HEK293 (cell line): ENCODE data around the gene HDDC3.

Experiments used
- BCL11B ChIP-seq: fragments of 450-650 bp; formaldehyde crosslinking; IDR thresholded peaks from 2 replicates; pipeline ENCODE4 v1.5.1; 2016; ENCODE audit warnings: low read depth, missing biosample characterization, missing genetic modification characterization
- IKZF3 ChIP-seq: fragments of 450-650 bp; IDR thresholded peaks from 2 replicates; pipeline ENCODE4 v1.5.0; 2018; ENCODE audit warnings: missing biosample characterization, mild to moderate bottlenecking, missing genetic modification characterization, moderate library complexity
- MYNN ChIP-seq: fragments of 450-650 bp; formaldehyde crosslinking; IDR thresholded peaks from 2 replicates; pipeline ENCODE4 v1.5.1; 2016; ENCODE audit warnings: missing biosample characterization, missing genetic modification characterization, borderline replicate concordance
- OVOL3 ChIP-seq: fragments of 450-650 bp; formaldehyde crosslinking; IDR thresholded peaks from 2 replicates; pipeline ENCODE4 v1.5.1; 2016; ENCODE audit warnings: missing biosample characterization, missing genetic modification characterization
- REPIN1 ChIP-seq: fragments of 450-650 bp; formaldehyde crosslinking; IDR thresholded peaks from 2 replicates; pipeline ENCODE4 v1.5.1; 2017; ENCODE audit warnings: missing biosample characterization, missing genetic modification characterization, low read depth
- SCRT1 ChIP-seq: fragments of 450-650 bp; formaldehyde crosslinking; IDR thresholded peaks from 2 replicates; pipeline ENCODE4 v1.5.1; 2016; ENCODE audit warnings: missing biosample characterization, missing genetic modification characterization, borderline replicate concordance
- SP7 ChIP-seq: fragments of 450-650 bp; formaldehyde crosslinking; IDR thresholded peaks from 2 replicates; pipeline ENCODE4 v1.5.1; 2016; ENCODE audit warnings: missing biosample characterization, missing genetic modification characterization
- ZBTB17 ChIP-seq: fragments of 450-650 bp; formaldehyde crosslinking; IDR thresholded peaks from 2 replicates; pipeline ENCODE4 v1.5.1; 2016; ENCODE audit warnings: missing biosample characterization, missing genetic modification characterization
- ZBTB7A ChIP-seq: fragments of 450-650 bp; formaldehyde crosslinking; IDR thresholded peaks from 2 replicates; pipeline ENCODE4 v1.5.1; 2016; ENCODE audit warnings: low read depth, missing biosample characterization, missing genetic modification characterization
- ZEB2 ChIP-seq: fragments of 450-650 bp; formaldehyde crosslinking; IDR thresholded peaks from 2 replicates; pipeline ENCODE4 v1.5.1; 2016; ENCODE audit warnings: missing biosample characterization, missing genetic modification characterization
- ZNF10 ChIP-seq: fragments of 450-650 bp; formaldehyde crosslinking; IDR thresholded peaks from 2 replicates; pipeline ENCODE4 v1.5.1; 2017; ENCODE audit warnings: missing biosample characterization, missing genetic modification characterization
- ZNF223 ChIP-seq: fragments of 450-650 bp; formaldehyde crosslinking; IDR thresholded peaks from 2 replicates; pipeline ENCODE4 v1.5.1; 2016; ENCODE audit warnings: missing biosample characterization, missing genetic modification characterization
- ZNF366 ChIP-seq: fragments of 450-650 bp; formaldehyde crosslinking; conservative IDR thresholded peaks from 2 replicates; pipeline ENCODE4 v1.5.1; 2016; ENCODE audit warnings: missing biosample characterization, missing genetic modification characterization
- ZNF394 ChIP-seq: fragments of 450-650 bp; formaldehyde crosslinking; IDR thresholded peaks from 2 replicates; pipeline ENCODE4 v1.5.1; 2016; ENCODE audit warnings: missing biosample characterization, missing genetic modification characterization, mild to moderate bottlenecking, moderate library complexity, borderline replicate concordance
- ZNF529 ChIP-seq: fragments of 450-650 bp; formaldehyde crosslinking; IDR thresholded peaks from 2 replicates; pipeline ENCODE4 v1.5.1; 2017; ENCODE audit warnings: missing genetic modification characterization, missing biosample characterization; ENCODE audit not compliant: insufficient replicate concordance
- ZNF555 ChIP-seq: fragments of 450-650 bp; formaldehyde crosslinking; conservative IDR thresholded peaks from 2 replicates; pipeline ENCODE4 v1.5.1; 2017; ENCODE audit warnings: missing biosample characterization, mild to moderate bottlenecking, missing genetic modification characterization, inconsistent platforms
- ZNF558 ChIP-seq: fragments of 450-650 bp; formaldehyde crosslinking; IDR thresholded peaks from 2 replicates; pipeline ENCODE4 v1.5.1; 2016; ENCODE audit warnings: missing biosample characterization, missing genetic modification characterization
- ZNF585B ChIP-seq: fragments of 450-650 bp; formaldehyde crosslinking; IDR thresholded peaks from 2 replicates; pipeline ENCODE4 v1.5.1; 2016; ENCODE audit warnings: missing biosample characterization, missing genetic modification characterization
- ZNF623 ChIP-seq: fragments of 450-650 bp; formaldehyde crosslinking; IDR thresholded peaks from 2 replicates; pipeline ENCODE4 v1.5.1; 2016; ENCODE audit warnings: missing biosample characterization, missing genetic modification characterization
- ZNF660 ChIP-seq: fragments of 450-650 bp; IDR thresholded peaks from 2 replicates; pipeline ENCODE4 v1.5.1; 2018; ENCODE audit warnings: missing biosample characterization, mild to moderate bottlenecking, missing genetic modification characterization
- ZNF707 ChIP-seq: fragments of 450-650 bp; formaldehyde crosslinking; IDR thresholded peaks from 2 replicates; pipeline ENCODE4 v1.5.1; 2016; ENCODE audit warnings: missing biosample characterization, missing genetic modification characterization
- ZNF785 ChIP-seq: fragments of 450-650 bp; formaldehyde crosslinking; IDR thresholded peaks from 2 replicates; pipeline ENCODE4 v1.5.1; 2016; ENCODE audit warnings: missing biosample characterization, missing genetic modification characterization
- TF ChIP-seq, protein P1 (sequence below): fragments of 450-650 bp; formaldehyde crosslinking; IDR thresholded peaks from 2 replicates; pipeline ENCODE4 v1.5.1; 2016; ENCODE audit warnings: missing biosample characterization, missing genetic modification characterization
- TF ChIP-seq, protein P2 (sequence below): fragments of 450-650 bp; IDR thresholded peaks from 2 replicates; pipeline ENCODE4 v1.5.1; 2018; ENCODE audit warnings: missing biosample characterization, mild to moderate bottlenecking, missing genetic modification characterization
- TF ChIP-seq, protein P3 (sequence below): fragments of 450-650 bp; formaldehyde crosslinking; IDR thresholded peaks from 2 replicates; pipeline ENCODE4 v1.5.1; 2016; ENCODE audit warnings: missing biosample characterization, missing genetic modification characterization
- TF ChIP-seq, protein P4 (sequence below): fragments of 450-650 bp; formaldehyde crosslinking; IDR thresholded peaks from 2 replicates; pipeline ENCODE4 v1.5.1; 2016; ENCODE audit warnings: missing biosample characterization, missing genetic modification characterization
- TF ChIP-seq, protein P5 (sequence below): fragments of 450-650 bp; formaldehyde crosslinking; IDR thresholded peaks from 2 replicates; pipeline ENCODE4 v1.5.0; 2017; ENCODE audit warnings: missing biosample characterization, missing genetic modification characterization, borderline replicate concordance

The HDDC3 gene

DNA sequence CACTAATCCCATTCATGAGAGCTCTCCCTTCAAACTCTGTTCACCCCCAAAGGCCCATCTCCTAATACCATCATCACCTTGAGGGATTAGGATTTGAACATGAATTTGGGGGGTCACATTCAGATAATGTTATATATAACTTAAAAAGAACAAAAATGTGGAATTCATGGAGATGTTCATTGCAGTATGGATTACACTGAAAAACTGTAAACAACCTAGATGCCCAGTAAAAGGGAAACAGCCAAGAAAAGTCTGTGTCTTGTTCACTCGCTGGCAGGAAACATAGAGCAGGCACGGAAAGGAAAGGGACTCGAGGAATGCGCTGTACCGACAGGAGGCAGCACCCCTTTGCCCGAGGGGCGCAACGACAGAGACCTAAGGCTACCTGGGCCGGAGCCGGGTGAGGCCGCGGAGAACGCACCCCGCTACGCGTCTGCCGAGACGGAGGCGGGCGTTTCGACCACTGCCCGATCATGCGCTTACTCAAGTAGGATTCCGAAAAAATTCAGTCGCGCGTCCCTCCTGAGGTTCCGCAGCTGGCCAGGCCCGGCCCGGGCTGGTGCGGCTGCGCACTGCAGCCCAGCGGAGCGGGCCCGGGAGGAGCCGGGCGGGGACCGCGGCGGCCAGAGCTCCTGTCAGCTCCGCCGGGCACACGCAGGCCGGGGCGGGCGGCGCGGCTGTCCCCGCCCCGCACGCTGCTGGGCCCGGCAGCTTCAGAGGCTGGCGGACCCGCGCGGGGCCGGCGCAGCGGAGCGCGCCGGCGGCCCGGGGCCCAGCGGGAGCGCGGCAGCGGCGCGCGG lies 30.1 kb downstream of the HDDC3 start (continued):
- TF ChIP-seq MYNN (no peak), ZBTB7A (tag by site-specific recombination) (peak; percentile 65; the same call in 1 of the 2 replicates), ZNF558 (no peak), ZNF623 (tag by site-specific recombination) (no peak), SCRT1 (tag by site-specific recombination) (no peak), IKZF3 (no peak), OVOL3 (tag by site-specific recombination) (no peak), ZNF707 (tag by site-specific recombination) (no peak), ZNF529 (tag by site-specific recombination) (no peak), ZNF785 (tag by site-specific recombination) (no peak), REPIN1 (tag by site-specific recombination) (no peak), ZNF585B (tag by site-specific recombination) (no peak), BCL11B (tag by site-specific recombination) (peak; percentile 33; the same call in 1 of the 2 replicates), ZNF223 (tag by site-specific recombination) (no peak), ZNF660 (tag by site-specific recombination) (peak; percentile 73), ZEB2 (tag by site-specific recombination) (no peak; the same call in 1 of the 2 replicates), ZNF366 (tag by site-specific recombination) (peak; percentile 56), SP7 (tag by site-specific recombination) (peak; percentile 47; the same call in 1 of the 2 replicates), ZNF10 (tag by site-specific recombination) (0 out of 2 replicates have a peak, but pooled peaks have one; percentile 10), ZNF394 (tag by site-specific recombination) (no peak), ZNF555 (no peak), ZBTB17 (peak; percentile 80)
- TF ChIP-seq, protein P1, sequence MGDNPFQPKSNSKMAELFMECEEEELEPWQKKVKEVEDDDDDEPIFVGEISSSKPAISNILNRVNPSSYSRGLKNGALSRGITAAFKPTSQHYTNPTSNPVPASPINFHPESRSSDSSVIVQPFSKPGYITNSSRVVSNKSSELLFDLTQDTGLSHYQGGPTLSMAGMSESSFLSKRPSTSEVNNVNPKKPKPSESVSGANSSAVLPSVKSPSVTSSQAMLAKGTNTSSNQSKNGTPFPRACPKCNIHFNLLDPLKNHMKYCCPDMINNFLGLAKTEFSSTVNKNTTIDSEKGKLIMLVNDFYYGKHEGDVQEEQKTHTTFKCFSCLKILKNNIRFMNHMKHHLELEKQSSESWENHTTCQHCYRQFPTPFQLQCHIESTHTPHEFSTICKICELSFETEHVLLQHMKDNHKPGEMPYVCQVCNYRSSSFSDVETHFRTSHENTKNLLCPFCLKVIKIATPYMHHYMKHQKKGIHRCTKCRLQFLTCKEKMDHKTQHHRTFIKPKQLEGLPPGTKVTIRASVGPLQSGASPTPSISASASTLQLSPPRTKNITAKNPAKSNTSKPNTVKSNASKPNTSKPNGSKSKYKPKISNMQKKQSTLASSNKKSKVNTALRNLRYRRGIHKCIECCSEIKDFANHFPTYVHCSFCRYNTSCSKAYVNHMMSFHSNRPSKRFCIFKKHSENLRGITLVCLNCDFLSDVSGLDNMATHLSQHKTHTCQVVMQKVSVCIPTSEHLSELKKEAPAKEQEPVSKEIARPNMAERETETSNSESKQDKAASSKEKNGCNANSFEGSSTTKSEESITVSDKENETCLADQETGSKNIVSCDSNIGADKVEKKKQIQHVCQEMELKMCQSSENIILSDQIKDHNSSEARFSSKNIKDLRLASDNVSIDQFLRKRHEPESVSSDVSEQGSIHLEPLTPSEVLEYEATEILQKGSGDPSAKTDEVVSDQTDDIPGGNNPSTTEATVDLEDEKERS, result no peak
- TF ChIP-seq, protein P2, sequence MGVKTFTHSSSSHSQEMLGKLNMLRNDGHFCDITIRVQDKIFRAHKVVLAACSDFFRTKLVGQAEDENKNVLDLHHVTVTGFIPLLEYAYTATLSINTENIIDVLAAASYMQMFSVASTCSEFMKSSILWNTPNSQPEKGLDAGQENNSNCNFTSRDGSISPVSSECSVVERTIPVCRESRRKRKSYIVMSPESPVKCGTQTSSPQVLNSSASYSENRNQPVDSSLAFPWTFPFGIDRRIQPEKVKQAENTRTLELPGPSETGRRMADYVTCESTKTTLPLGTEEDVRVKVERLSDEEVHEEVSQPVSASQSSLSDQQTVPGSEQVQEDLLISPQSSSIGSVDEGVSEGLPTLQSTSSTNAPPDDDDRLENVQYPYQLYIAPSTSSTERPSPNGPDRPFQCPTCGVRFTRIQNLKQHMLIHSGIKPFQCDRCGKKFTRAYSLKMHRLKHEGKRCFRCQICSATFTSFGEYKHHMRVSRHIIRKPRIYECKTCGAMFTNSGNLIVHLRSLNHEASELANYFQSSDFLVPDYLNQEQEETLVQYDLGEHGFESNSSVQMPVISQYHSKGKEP (tag by site-specific recombination), result 0 out of 2 replicates have a peak, but pooled peaks have one; percentile 15
- TF ChIP-seq, protein P3, sequence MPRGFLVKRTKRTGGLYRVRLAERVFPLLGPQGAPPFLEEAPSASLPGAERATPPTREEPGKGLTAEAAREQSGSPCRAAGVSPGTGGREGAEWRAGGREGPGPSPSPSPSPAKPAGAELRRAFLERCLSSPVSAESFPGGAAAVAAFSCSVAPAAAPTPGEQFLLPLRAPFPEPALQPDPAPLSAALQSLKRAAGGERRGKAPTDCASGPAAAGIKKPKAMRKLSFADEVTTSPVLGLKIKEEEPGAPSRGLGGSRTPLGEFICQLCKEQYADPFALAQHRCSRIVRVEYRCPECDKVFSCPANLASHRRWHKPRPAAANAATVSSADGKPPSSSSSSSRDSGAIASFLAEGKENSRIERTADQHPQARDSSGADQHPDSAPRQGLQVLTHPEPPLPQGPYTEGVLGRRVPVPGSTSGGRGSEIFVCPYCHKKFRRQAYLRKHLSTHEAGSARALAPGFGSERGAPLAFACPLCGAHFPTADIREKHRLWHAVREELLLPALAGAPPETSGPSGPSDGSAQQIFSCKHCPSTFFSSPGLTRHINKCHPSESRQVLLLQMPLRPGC, result peak; percentile 81
- TF ChIP-seq, protein P4, sequence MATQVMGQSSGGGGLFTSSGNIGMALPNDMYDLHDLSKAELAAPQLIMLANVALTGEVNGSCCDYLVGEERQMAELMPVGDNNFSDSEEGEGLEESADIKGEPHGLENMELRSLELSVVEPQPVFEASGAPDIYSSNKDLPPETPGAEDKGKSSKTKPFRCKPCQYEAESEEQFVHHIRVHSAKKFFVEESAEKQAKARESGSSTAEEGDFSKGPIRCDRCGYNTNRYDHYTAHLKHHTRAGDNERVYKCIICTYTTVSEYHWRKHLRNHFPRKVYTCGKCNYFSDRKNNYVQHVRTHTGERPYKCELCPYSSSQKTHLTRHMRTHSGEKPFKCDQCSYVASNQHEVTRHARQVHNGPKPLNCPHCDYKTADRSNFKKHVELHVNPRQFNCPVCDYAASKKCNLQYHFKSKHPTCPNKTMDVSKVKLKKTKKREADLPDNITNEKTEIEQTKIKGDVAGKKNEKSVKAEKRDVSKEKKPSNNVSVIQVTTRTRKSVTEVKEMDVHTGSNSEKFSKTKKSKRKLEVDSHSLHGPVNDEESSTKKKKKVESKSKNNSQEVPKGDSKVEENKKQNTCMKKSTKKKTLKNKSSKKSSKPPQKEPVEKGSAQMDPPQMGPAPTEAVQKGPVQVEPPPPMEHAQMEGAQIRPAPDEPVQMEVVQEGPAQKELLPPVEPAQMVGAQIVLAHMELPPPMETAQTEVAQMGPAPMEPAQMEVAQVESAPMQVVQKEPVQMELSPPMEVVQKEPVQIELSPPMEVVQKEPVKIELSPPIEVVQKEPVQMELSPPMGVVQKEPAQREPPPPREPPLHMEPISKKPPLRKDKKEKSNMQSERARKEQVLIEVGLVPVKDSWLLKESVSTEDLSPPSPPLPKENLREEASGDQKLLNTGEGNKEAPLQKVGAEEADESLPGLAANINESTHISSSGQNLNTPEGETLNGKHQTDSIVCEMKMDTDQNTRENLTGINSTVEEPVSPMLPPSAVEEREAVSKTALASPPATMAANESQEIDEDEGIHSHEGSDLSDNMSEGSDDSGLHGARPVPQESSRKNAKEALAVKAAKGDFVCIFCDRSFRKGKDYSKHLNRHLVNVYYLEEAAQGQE (tag by site-specific recombination), result no peak
- TF ChIP-seq, protein P5, sequence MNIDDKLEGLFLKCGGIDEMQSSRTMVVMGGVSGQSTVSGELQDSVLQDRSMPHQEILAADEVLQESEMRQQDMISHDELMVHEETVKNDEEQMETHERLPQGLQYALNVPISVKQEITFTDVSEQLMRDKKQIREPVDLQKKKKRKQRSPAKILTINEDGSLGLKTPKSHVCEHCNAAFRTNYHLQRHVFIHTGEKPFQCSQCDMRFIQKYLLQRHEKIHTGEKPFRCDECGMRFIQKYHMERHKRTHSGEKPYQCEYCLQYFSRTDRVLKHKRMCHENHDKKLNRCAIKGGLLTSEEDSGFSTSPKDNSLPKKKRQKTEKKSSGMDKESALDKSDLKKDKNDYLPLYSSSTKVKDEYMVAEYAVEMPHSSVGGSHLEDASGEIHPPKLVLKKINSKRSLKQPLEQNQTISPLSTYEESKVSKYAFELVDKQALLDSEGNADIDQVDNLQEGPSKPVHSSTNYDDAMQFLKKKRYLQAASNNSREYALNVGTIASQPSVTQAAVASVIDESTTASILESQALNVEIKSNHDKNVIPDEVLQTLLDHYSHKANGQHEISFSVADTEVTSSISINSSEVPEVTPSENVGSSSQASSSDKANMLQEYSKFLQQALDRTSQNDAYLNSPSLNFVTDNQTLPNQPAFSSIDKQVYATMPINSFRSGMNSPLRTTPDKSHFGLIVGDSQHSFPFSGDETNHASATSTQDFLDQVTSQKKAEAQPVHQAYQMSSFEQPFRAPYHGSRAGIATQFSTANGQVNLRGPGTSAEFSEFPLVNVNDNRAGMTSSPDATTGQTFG, result no peak
